ENCODE data around the gene RUVBL1.

The RUVBL1 gene

DNA sequence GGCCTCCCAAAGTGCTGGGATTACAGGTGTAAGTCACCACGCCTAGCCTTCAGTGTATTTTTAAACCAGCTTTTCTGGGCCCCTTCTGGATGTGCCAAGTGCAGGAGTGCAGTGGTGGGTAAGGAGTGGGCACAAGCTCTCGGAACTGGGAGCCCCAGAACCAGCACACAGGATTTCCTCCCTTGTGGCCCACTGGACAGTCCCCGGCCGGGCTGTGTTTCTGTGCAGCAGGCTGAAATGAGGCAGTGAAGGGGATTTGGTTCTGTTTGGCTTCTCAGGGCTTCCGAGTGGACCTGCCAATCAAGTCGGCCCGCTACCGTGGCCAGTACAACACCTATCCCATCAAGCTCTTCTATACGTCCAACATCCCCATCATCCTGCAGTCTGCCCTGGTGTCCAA lies 56.9 kb downstream of the RUVBL1 start:
- no peak for FAIRE-seq

DNA sequence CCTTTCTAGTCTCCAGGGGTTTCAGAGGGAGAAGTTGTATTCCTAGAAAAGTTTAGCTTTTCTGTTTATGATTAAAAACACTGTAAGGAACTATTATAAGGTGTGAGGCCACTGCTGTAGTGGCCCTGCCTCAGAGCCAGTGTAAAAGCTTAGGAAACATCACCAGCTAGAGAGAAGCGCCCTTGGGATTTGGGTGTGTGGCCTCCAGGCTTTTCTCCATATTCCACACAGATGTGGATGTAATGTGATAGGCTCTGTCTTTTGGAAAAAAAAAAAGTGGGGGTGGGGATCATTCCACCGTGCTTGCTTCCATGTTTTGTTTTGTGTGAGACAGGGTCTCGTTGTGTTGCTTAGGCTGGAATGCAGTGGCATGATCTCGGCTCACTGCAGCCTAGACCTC lies 57.5 kb downstream of the RUVBL1 start:
- no peak for FAIRE-seq

DNA sequence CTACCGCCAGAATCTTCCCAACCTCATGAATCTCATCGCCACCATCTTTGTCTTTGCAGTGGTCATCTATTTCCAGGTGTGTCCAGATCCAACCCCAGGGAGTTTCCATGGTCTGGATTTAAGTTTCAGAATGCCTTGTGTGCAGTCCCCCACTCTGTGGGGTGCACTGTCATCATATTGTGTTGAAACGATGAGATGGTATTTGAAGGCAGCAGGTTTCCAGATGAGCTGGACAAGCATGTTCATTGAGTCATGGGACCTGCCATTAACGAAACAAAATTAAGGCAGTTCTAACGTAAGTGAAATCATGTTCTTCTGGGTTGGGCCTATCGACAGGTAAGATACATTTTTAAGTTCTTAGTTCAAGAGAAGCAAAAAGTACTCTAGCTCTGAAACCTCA lies 58.6 kb downstream of the RUVBL1 start:
- FAIRE-seq: no peak

DNA sequence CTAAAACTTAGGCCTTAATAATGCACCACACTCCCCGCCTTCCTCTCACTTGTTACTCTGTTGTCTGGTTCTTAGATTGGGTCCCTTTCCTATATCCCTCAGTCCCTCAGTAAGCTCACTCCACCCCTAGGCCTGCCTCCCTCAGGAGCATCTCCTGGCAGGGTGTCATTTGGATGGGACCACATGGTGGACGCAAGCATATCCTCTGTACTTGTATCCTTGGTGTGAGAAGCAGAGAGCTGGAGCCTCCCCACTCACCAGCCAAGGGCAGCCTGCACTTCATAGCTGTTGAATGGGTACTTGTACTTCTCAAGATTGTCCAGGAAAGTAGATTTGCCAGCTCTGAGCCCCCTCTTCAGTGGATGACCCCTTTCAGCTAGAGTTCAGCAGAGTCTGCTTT lies 59.7 kb downstream of the RUVBL1 start:
- no peak for FAIRE-seq

DNA sequence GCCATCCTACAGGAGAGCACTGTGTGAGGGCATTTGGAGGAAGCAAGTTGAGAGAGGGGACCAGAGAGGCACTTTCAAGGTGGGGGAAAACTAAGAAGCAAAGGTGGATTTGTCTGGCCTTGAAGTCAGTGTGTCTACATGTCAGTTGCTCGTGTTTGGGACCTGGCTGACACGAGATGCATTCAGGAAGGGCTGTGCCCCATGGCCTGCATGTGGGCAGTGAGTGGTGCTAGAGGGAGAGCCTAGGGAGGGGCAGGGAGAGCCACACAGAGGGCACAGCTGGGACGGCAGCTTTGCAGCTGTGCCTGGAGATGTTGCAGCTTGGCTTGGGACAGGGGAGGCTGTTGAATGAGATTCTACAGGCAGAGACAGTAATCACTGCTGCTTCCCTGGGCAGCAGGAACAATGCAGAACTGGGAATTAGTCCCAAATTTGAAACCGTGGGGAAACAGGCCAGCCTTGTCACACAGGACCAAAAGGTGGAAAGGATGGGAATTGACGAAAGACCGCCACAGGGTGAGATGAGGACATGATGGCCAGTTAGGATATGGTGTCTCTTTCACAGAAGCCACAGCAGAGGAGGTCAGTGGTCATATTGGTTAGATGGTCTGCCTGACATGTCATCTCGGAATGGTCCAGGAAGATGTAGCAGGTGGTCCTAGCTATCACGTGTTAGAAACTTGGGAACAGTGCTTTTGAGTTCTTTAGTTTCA lies 61.4 kb downstream of the RUVBL1 start:
- FAIRE-seq: no peak

DNA sequence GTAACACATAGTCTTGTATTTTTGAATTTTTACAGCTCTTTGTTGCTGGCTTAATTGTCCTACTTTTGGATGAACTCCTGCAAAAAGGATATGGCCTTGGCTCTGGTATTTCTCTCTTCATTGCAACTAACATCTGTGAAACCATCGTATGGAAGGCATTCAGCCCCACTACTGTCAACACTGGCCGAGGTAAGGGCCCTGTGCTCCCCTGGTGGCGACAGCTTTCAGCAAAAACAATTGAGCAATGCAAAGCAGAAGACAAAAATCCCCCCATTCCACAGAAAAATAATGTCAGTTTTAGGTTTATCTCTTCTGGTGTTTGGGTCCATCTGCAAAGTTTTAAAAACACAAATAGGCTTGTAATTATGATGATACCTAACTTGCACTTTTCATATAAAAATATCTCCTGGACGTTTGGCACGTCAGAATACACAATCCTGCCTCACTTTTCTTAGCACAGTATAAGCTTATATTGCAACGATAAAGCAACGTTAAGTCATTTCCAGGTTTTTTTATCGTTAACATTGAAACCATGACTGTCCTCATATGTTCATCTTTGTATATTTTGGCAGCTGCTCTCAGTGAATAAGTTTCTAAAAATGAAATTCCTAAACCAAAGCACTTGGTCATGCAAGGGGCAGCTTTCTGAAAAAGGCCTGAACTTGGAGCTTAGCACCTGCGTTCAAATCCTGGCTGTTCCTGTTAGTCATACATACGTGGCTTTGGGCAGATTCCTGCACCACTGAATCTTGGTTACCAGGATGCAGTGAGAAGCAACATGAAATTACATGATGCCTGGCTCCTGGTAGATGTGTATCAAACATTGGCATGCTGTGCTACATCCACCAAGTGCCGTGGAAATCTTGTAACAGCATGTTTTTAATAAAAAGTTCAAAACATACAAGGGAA lies 62.9 kb downstream of the RUVBL1 start:
- FAIRE-seq: no peak

DNA sequence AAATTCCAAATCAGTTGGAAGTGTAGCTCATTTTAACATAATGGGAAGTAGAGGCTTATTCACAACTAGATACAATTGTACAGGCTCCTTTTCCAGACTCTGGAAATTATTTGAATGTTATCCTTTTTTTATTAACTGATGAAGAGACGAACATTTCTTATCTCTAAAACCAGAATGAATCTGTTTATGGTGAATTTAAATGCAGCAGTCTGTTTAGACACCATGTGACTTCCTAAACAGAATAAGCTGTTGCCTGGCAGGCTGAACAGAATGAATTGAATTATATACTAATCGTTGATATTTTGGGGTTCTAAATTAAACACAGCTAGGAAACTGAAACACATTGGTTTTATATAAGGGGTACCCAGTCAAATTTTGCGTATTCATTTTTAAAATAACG lies 67.4 kb downstream of the RUVBL1 start:
- no peak for FAIRE-seq

DNA sequence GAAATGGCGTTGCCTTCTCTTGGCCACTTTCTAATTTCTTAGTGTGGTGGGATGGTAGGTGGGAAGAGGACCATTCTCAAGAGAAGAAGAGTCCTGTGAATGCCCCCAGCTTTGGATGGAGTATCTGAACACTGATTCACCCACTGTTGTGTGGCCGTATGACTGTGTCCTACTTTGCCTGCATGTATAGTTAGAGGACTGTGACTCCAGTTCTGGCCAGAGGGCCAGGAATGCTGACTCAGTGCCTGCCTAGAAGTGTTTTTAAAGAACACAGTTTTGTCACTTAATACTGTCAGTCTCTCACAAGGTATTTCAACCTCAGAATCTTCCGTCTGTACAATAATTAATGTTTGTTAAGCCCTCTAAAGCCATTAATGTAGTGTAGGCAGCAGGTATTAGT lies 69.2 kb downstream of the RUVBL1 start:
- no peak for FAIRE-seq

DNA sequence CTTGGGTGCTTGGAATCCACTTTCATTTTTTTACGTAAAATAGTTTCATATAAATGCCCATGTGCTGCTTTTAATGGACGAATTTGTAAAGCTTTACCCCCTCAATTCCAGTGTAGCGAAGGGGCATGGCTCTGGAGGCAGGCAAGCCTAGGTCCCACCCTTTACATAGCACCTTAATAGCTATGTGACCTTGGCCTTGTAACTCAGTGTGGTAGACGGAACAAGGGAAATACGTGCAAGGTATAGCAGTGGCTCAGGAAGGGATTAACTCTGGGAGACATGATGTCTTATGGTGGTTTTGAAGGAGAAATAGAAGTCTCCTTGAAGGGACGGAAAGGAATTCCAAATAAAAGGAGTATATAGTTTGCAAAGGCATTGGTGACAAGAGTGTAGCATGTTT lies 70.0 kb downstream of the RUVBL1 start:
- no peak for FAIRE-seq

DNA sequence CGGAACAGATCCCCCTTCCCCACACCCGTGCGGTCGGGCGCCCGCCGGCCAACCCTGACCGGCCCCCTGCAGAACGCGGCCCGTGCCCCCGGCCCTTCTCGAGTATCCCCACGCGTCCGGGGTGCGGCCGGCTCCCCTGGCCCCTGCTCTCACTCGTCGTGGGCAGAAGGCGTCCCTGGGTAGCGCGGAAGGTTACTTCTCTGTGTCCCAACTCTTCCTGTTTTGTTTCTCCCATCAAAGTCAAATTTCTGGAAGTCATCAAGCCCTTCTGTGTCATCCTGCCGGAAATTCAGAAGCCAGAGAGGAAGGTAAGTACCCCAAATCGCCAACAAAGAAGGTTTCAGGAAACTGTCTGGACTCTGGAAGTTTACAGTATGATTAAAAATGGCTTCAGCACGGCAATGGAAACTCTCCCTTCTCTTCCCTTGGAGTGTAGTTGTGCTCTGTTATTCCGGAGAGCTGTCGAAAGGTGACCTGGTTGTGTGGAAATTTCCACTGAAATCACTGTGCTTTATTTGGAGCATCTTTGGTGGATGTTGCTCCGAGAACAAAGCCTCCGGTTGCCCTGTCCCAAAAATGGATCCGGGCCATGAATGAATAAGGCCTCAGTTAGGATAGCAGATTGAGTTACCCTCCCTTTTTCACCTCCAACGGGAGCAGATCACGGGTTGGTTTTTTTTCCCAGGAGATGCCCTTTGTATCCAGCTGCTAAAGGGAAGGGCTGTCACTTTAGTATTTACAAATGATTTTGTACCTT lies 70.8 kb downstream of the RUVBL1 start:
- no peak for FAIRE-seq

DNA sequence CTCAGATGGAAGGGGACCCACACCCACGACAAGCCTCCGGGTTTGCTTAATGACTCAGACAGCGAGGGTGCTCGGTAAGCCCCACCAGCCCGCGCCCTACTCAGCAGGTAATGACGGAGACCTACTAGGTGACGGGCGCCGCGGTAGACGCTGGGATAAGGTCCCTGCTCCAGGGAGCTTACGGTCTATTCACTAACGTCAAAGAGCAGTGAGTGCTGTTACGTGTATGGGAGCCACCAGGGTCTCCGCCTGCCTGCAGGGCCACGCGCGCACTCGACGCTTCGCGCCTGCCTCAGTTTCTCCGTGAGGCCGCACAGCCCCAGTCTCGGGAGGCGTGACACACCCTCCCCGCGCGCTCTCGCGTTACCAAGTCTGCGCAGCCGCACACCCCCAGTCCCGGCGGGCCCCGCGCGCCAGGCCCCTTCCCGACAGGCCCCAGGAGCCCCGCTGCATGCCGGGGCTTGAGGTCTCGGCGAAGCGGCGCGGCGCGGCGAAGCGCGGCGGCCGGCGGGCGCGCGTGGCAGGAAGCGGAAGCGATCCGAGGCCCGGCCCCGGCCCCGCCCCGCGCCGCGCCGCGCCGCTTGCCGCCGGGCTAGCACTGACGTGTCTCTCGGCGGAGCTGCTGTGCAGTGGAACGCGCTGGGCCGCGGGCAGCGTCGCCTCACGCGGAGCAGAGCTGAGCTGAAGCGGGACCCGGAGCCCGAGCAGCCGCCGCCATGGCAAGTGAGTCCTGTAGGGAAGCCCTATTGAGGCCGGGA lies 71.6 kb downstream of the RUVBL1 start, which contains the start of gene SEC61A1:
Gene SEC61A1 (plus strand): TSS at position 601 of the 758 bp plus-strand sequence. CDS start 116 bp downstream, at position 717.
- no peak for FAIRE-seq

DNA sequence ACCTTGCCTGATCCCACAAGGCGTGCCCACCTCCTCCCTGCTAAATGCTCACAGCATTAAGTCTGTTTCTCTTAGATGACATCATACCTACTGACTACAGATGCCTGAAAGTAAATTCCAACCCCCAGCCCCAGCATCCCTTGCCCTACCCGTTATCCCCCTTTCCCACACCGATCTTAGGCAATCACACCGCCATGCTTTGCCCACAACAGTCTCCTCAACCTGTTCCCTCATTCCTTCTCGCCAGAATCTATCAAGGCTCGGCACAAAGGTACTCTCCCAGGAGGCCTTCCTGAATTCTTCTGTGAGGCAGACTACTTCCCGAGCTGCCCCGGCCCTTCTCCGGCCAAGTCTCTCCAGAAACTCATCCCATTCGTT lies 72.2 kb downstream of the RUVBL1 start:
- FAIRE-seq: no peak

DNA sequence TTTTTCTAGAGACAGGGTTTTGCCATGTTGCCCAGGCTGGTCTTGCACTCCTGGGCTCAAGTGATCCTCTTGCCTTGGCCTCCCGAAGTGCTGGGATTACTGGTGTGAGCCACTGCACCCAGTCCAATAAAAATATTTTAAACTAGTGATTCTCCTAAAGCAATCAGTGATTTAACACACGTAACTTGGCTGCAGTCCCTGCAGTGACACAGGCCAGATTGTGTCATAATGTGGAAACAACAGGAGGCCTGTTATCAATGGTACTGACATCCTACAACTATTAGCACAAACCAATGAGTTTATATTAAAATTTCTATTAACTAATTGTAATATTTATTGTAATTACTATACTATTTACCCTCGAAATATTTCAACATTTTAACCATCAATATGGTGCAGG lies 73.0 kb downstream of the RUVBL1 start:
- no peak for FAIRE-seq

DNA sequence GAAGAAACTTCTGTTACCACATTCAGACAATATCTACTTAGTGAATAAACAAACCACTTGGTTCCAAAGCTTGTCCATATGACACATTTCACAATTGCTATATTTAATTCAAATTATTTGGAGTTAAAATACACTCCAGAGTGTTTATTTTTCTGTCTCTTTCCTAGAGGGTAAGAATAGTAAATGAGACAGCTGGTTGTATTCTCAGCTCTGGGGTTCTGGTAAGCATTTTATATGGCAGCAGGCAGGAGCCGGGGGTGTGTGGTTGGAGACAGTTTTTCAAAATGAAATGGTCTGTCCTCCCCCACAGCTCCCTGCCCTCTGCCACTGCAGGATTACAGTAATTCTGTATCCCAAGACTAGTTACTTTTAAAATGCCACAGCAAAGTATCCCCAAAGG lies 82.3 kb downstream of the RUVBL1 start:
- no peak for FAIRE-seq

DNA sequence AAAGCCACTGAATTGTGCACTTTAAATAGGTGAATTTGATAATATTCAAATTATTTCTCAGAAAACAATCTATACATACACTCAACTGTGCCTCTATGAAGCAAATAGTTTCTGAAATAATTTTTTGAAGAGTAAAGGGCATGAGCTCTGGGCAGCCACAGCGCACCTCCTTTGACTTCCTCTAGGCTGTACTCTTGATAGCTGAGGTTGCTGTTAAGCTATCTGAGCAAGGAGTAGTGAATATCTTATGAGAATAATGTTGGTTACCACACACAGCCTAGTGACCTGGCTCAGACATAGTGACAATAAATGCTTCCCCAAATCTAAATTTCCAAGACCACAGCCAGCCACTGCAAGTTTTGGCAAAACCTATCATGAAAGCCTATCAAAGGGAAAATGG lies 83.0 kb downstream of the RUVBL1 start:
- no peak for FAIRE-seq

DNA sequence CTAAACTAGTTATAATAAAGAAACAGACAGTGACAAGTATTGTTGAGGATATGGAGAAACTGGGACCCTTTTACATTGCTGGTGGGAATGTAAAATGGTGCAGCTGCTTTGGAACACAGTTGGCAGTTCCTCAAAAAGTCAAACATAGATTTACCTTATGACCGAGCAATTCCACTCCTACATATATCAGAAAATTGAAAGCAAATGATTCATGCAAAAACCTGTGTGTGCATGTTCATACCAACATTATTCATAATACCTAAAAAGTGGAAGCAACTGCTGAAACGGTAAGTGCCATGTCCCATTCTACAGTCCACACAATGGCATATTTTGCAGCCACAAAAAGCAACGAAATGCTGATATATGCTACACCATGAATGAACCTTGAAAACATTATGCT lies 83.6 kb downstream of the RUVBL1 start:
- FAIRE-seq: no peak

DNA sequence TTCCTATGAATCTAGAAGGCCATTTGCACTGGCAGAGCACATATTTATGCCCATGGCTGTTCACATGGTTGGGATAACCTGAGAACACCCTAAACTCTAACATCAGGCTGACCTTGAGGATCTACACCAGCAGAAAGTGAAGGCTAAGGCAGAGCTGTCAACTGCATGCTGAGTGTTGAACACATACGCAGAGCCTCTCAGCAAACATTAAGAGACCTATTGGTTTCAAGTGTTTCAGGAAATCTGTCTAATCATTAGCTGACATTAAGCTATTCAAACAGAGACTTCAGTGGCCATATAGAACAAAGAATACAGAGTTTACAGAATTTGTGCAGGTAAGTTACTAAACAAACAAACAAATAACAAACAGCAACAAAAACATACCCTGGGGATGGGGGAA lies 87.5 kb downstream of the RUVBL1 start:
- no peak for FAIRE-seq

DNA sequence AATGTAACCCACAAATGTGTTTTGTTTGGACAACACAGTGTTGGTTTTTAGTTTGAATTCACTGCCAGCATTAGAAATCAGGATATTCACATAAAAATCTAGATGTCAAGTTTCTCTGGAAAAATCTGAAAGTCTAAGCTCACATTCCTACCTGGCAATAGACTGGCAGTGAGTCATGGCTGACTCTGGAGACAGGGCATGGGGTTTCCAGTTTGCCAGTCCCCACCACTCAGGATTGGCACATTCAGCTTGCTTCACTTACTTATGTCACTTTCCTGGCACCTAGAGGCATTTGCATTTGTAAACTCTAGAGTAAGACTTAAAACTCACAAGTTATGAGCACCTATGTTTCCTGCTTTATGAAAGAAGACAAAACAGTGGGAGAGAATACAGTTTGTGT lies 90.5 kb downstream of the RUVBL1 start:
- FAIRE-seq: no peak
